Chondrocyte (in vitro differentiated cells): Measurements from ENCODE around the gene ABHD17A. TPM values are rescaled to one million over a fixed set of nuclear protein-coding genes. Genes with fewer than 3 reads are reported as not detected.

ENCODE experiments used
- DNase-seq: peaks from one replicate; pipeline ENCODE4 v3.0.0; 2021; ENCODE audit warnings: mixed read lengths, low spot score
- H3K27ac Mint-ChIP-seq: one replicate; pipeline ENCODE4 v1.8.0; 2021; ENCODE audit warnings: mild to moderate bottlenecking, moderate library complexity, mixed read lengths; ENCODE audit not compliant: unreplicated experiment
- H3K27me3 Mint-ChIP-seq: 2 replicates; pipeline ENCODE4 v1.8.0; 2021; ENCODE audit warnings: low read depth, mixed read lengths
- H3K36me3 Mint-ChIP-seq: 2 replicates; pipeline ENCODE4 v1.8.0; 2021; ENCODE audit warnings: low read depth, mixed read lengths
- H3K4me1 Mint-ChIP-seq: 2 replicates; pipeline ENCODE4 v1.8.0; 2021; ENCODE audit warnings: low read depth, mild to moderate bottlenecking, mixed read lengths
- H3K4me3 Mint-ChIP-seq: one replicate; pipeline ENCODE4 v1.8.0; 2021; ENCODE audit warnings: mild to moderate bottlenecking, moderate library complexity, mixed read lengths; ENCODE audit not compliant: unreplicated experiment
- H3K9me3 Mint-ChIP-seq: 2 replicates; pipeline ENCODE4 v1.8.0; 2021; ENCODE audit warnings: low read depth, mixed read lengths
- CTCF ChIP-seq: fragments of 200-600 bp; sonication (generic); IDR thresholded peaks from 2 replicates; pipeline ENCODE4 v1.5.0; 2021; ENCODE audit warnings: antibody characterized with exemption, mild to moderate bottlenecking, moderate library complexity
- total RNA-seq: library from RNA; stranded (reverse); gene quantifications from 3 replicates; pipeline ENCODE4 v1.2.1, GENCODE V29; 2021

The ABHD17A gene
- total RNA-seq, 1 donor from 2014 or later: 54.6 TPM

- H3K27ac Mint-ChIP-seq: no peak overlapping the region
- no peak for DNase-seq
- no peak overlapping the region for H3K4me3 Mint-ChIP-seq
- no peaks in the 10 kb centered on the region for H3K9me3 Mint-ChIP-seq
- H3K36me3 Mint-ChIP-seq: no peaks in the 10 kb centered on the region
- H3K27me3 Mint-ChIP-seq: no peaks in the 10 kb centered on the region
- peaks cover 3% of the 10 kb centered on the region for H3K4me1 Mint-ChIP-seq
- no peak for TF ChIP-seq CTCF
These were observed 16.3 kb downstream of the ABHD17A start for GRCh38 chr19:1868971-1869370.

GRCh38 chr19:1867349-1867724, 18.0 kb downstream of the ABHD17A start:
- no peak overlapping the region for H3K4me3 Mint-ChIP-seq
- H3K27me3 Mint-ChIP-seq: no peaks in the 10 kb centered on the region
- H3K9me3 Mint-ChIP-seq: no peaks in the 10 kb centered on the region
- H3K4me1 Mint-ChIP-seq: no peaks in the 10 kb centered on the region
- DNase-seq: no peak
- no peak overlapping the region for H3K27ac Mint-ChIP-seq
- no peak for TF ChIP-seq CTCF
- H3K36me3 Mint-ChIP-seq: no peaks in the 10 kb centered on the region

GRCh38 chr19:1866693-1867348, 18.5 kb downstream of the ABHD17A start:
- no peak overlapping the region for H3K27ac Mint-ChIP-seq
- DNase-seq: peak; percentile 87
- H3K4me1 Mint-ChIP-seq: peaks cover under 1% of the 10 kb centered on the region
- H3K4me3 Mint-ChIP-seq: no peak overlapping the region
- H3K36me3 Mint-ChIP-seq: no peaks in the 10 kb centered on the region
- no peaks in the 10 kb centered on the region for H3K9me3 Mint-ChIP-seq
- TF ChIP-seq CTCF: no peak
- no peaks in the 10 kb centered on the region for H3K27me3 Mint-ChIP-seq

DNA sequence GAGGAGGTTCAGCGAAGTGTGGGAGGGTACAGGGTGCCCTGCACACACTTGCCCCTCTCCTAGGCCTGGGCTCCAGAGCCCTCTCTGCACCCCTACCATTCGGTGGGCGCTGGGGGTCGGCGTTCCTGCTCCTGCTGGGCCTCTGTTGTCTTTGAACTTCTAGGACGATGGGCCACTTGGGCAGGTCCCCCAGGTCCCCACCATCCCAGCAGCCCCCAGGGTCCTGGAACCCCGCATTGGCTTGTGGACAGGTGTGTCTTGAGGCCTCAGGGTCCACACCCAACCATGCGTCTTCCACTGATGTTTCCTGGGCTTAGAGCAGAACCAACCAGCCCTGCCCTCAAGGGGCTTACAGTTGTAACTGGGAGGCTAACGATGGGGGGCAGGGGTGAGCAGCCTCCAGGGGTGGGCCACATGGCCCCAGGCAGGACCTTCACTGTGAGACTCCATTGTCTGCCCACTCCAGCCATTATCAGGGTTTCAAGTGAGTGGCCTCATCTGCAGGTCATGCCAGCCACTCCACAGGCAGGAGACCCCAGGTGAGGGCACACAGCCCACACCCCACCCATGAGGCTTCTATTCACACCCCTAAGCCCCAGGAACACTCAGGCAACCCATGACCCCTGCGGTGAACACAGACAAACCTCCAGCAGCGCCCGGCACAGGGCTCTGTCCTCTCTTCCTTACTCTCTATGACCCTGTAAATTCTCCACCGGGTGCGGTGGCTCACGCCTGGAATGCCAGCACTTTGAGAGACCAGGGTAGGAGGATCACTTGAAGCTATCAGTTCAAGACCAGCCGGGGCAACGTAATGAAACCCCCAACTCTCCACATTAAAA, 19.9 kb downstream of the ABHD17A start:
- Mint-ChIP-seq H3K4me1 (peaks cover 14% of the 10 kb centered on the region), H3K4me3 (peak overlapping the region; percentile 22), H3K27ac (no peak overlapping the region), H3K27me3 (no peaks in the 10 kb centered on the region), H3K9me3 (no peaks in the 10 kb centered on the region), H3K36me3 (no peaks in the 10 kb centered on the region)
- no peak for DNase-seq
- TF ChIP-seq CTCF: no peak

DNA sequence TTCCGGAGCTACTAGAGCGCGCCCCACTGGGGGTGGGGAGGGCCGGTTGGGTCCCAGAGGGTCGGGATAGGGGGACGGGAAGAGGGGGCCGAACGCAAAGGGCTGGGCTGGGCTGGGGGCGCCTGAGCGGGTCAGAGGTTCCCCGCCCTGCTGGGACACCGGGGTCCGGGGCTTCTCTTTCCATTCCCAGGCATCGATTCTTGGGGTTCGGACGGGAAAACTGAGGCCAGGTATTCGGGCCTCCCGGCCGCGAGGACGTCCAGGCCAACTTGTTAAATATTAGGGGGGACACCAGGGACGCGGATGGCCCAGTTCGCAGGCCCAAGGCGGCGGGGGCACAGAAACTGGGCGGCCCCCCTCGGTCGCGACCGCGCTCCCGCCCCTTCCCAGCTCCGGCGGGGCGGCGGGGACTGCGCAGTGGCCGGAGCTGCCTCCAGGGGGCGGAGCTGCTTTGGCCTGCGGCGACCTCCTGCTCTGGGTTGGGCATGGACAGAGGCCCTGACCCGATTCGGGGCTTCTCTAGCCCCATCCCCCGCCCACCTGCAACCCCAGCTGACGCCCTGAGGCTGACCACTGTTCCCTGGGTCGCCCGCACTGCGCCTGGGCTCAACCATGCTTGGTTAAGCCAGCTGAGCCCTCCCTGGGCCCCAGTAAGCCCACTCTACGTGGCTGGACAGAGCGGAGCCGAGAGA, 20.7 kb downstream of the ABHD17A start:
- H3K36me3 Mint-ChIP-seq: no peaks in the 10 kb centered on the region
- H3K4me3 Mint-ChIP-seq: peak overlapping the region; percentile 72
- peak overlapping the region; percentile 73 for H3K27ac Mint-ChIP-seq
- H3K27me3 Mint-ChIP-seq: no peaks in the 10 kb centered on the region
- H3K4me1 Mint-ChIP-seq: peaks cover 21% of the 10 kb centered on the region
- peak; percentile 88 for TF ChIP-seq CTCF
- no peaks in the 10 kb centered on the region for H3K9me3 Mint-ChIP-seq
- DNase-seq: peak; percentile 87
